K562 (cell line): ENCODE measurements around the gene ETV4. TPM values are rescaled to one million over a fixed set of nuclear protein-coding genes. Genes with fewer than 3 reads are reported as not detected.

Experiments
- ATAC-seq: fragments of 200-7000 bp; cut with Tn5 transposase; 3 replicates; pipeline ENCODE4 v1.9.1; 2020; ENCODE audit warnings: moderate library complexity
- BruUV-seq: library from RNA; stranded (reverse); fragments of 400-500 nt; replicated peaks from 2 replicates; lab custom pipeline; 2021; lab: Mats Ljungman, UMichigan
- CTCF ChIA-PET: fragments of 300-600 bp; formaldehyde crosslinking; extraction: SDS; loops from one replicate; lab custom pipeline; 2021; ENCODE audit warnings: low intra/inter-chr PET ratio; lab: Yijun Ruan, JAX
- POLR2A ChIA-PET: fragments of 300-600, 350-650 bp; sonication (Branson Sonifier 250); formaldehyde crosslinking; extraction: SDS; loops from one replicate; lab custom pipeline; 2021; ENCODE audit warnings: antibody characterized with exemption, inconsistent platforms; lab: Yijun Ruan, JAX
- DNase-seq, 4 experiments: peaks; one replicate each; pipeline versions ENCODE4 v3.0.0 to v3.0.0-alpha.2; 2011 to 2018; ENCODE audit warnings: low spot score in 3 of 4, mixed read lengths in 3 of 4; ENCODE audit errors: extremely low read depth in 1 of 4
- FAIRE-seq: peaks from 2 replicates; lab custom pipeline; 2011; peaks lifted over from hg19 to GRCh38; lab: Jason Lieb, UNC
- H2AFZ ChIP-seq: 2 replicates; pipeline ENCODE4 v1.6.0; 2011; ENCODE audit warnings: low read depth, low read length, control low read depth, inconsistent platforms
- H3K27ac ChIP-seq: fragments of 200-600 bp; 3 replicates; pipeline ENCODE4 v1.8.0; 2011; ENCODE audit warnings: low read depth, mild to moderate bottlenecking, control low read depth, inconsistent platforms, low read length, moderate library complexity, mixed read lengths; ENCODE audit errors: extremely low read depth
- H3K27me3 ChIP-seq, 2 experiments: fragments of 300-600 bp in 1 of 2; 2 replicates in 1 of 2; 3 replicates in 1 of 2; pipeline versions ENCODE4 v1.6.0 to v1.8.0; 2011; ENCODE audit warnings: inconsistent platforms in 2 of 2, low read length in 2 of 2, mild to moderate bottlenecking in 1 of 2, mixed read lengths in 1 of 2, moderate library complexity in 1 of 2; ENCODE audit not compliant: control insufficient read depth in 2 of 2, insufficient read depth in 2 of 2
- H3K36me3 ChIP-seq: fragments of 300-600 bp; 3 replicates; pipeline ENCODE4 v1.8.0; 2011; ENCODE audit warnings: mild to moderate bottlenecking, low read length, inconsistent platforms; ENCODE audit not compliant: control insufficient read depth, insufficient read depth
- H3K4me1 ChIP-seq, 2 experiments: fragments of 200-600 bp in 1 of 2; replicated peaks in 1 of 2; 2 replicates in 1 of 2; 3 replicates in 1 of 2; pipeline versions ENCODE4 v1.5.1 to v1.8.0; 2011; ENCODE audit warnings: inconsistent platforms in 2 of 2, low read length in 2 of 2, mild to moderate bottlenecking in 1 of 2, mixed read lengths in 1 of 2, moderate library complexity in 1 of 2; ENCODE audit not compliant: control insufficient read depth in 2 of 2, insufficient read depth in 2 of 2
- H3K4me2 ChIP-seq: 2 replicates; pipeline ENCODE4 v1.6.1; 2011; ENCODE audit warnings: low read length, control low read depth, inconsistent platforms, mixed read lengths; ENCODE audit not compliant: insufficient read depth
- H3K4me3 ChIP-seq: fragments of 200-600 bp; sonication (generic), shearing (Covaris generic); 2 replicates; pipeline ENCODE4 v1.5.1; 2016; ENCODE audit warnings: control low read depth, inconsistent platforms
- H3K79me2 ChIP-seq: fragments of 200-600 bp; 3 replicates; pipeline ENCODE4 v1.8.0; 2011; ENCODE audit warnings: low read length, inconsistent platforms; ENCODE audit not compliant: control insufficient read depth, insufficient read depth
- H3K9ac ChIP-seq, 2 experiments: 2 replicates each; pipeline versions ENCODE4 v1.6.0 to v1.6.1; 2011; ENCODE audit warnings: low read depth in 2 of 2, low read length in 2 of 2, control low read depth in 1 of 2, inconsistent platforms in 1 of 2, mild to moderate bottlenecking in 1 of 2, mixed read lengths in 1 of 2; ENCODE audit not compliant: insufficient read depth in 1 of 2
- H3K9me1 ChIP-seq: one replicate; pipeline ENCODE4 v1.6.0; 2011; ENCODE audit warnings: inconsistent platforms, mild to moderate bottlenecking, low read length, moderate library complexity; ENCODE audit not compliant: control insufficient read depth, insufficient read depth
- H3K9me3 ChIP-seq: replicated peaks from 2 replicates; pipeline ENCODE4 v1.5.1; 2011; ENCODE audit warnings: low read depth, low read length, inconsistent platforms; ENCODE audit not compliant: control insufficient read depth, insufficient read depth
- H4K20me1 ChIP-seq: replicated peaks from 2 replicates; pipeline ENCODE4 v1.6.1; 2011; ENCODE audit warnings: low read length, inconsistent platforms, mixed read lengths; ENCODE audit not compliant: control insufficient read depth, insufficient read depth
- CC2D1A ChIP-seq: fragments of 450-650 bp; IDR thresholded peaks from 2 replicates; pipeline ENCODE4 v1.6.1; 2017; ENCODE audit warnings: mild to moderate bottlenecking
- E2F1 ChIP-seq: sonication (generic); formaldehyde crosslinking; IDR thresholded peaks from 2 replicates; pipeline ENCODE4 v1.8.1; 2023; ENCODE audit warnings: mild to moderate bottlenecking, missing genetic modification reagents, moderate library complexity
- ZHX1 ChIP-seq: fragments of 150-350 bp; conservative IDR thresholded peaks from 2 replicates; pipeline ENCODE4 v1.6.1; 2014; ENCODE audit warnings: low read length
- ZNF318 ChIP-seq, 2 experiments: fragments of 450-650 bp; IDR thresholded peaks; 2 replicates each; pipeline ENCODE4 v1.6.1; 2016; ENCODE audit warnings: mild to moderate bottlenecking in 2 of 2, borderline replicate concordance in 1 of 2, low read depth in 1 of 2, moderate library complexity in 1 of 2
- ZNF347 ChIP-seq: fragments of 450-650 bp; formaldehyde crosslinking; IDR thresholded peaks from 2 replicates; pipeline ENCODE4 v1.4.0; 2020; ENCODE audit warnings: low read depth, mild to moderate bottlenecking, moderate library complexity
- ZNF384 ChIP-seq: IDR thresholded peaks from 2 replicates; pipeline ENCODE4 v1.6.1; 2012; ENCODE audit warnings: low read depth, low read length, improper control_type of control experiment
- ZNF766 ChIP-seq: fragments of 200-800 bp; sonication (Bioruptor generic); conservative IDR thresholded peaks from 2 replicates; pipeline ENCODE4 v1.6.1; 2016; ENCODE audit warnings: missing genetic modification characterization, missing compliant biosample characterization
- WGBS: fragments of 100-300 bp; shearing (Covaris generic); methylation state at CpG from one replicate; pipeline ENCODE4 v1.1.6; 2016; ENCODE audit warnings: low coverage, mixed read lengths; ENCODE audit not compliant: insufficient coverage; ENCODE audit errors: missing lambda C conversion rate; 5-methylcytosine and 5-hydroxymethylcytosine counted together
- in situ Hi-C: fragments of 300-500 bp; cut with MboI; formaldehyde crosslinking; loops from 4 replicates; pipeline ENCODE4 v1.15.0; 2018; ENCODE audit warnings: inconsistent platforms, mixed read lengths
- intact Hi-C: fragments of 100-400 bp; cut with micrococcal nuclease; formaldehyde crosslinking; loops from 2 replicates; pipeline ENCODE4 v1.14.2; 2022
- polyA plus RNA-seq, 8 experiments: library from polyadenylated mRNA; depleted of rRNA in 4 of 8; stranded (reverse) in 5 of 8; unstranded in 3 of 8; fragments of >200 nt; fragmentation: Nextera tagmentation in 2 of 8; fragmentation: Illumina TruSeq in 1 of 8; extraction: Ambion mirVana in 2 of 8; extraction: Trizol in 1 of 8; gene quantifications; 2 replicates each; pipeline versions ENCODE4 v1.2.1 to v1.2.3, GENCODE V29; 2011 to 2014; ENCODE audit warnings: inconsistent platforms in 1 of 8, missing spikeins in 1 of 8
- total RNA-seq, 7 experiments: library from RNA; depleted of rRNA in 6 of 7; stranded (reverse); fragments of >200 nt in 6 of 7; fragmentation: Illumina TruSeq in 2 of 7; extraction: Trizol in 2 of 7; gene quantifications; 2 replicates each; pipeline versions ENCODE4 v1.2.1 to v1.2.3, GENCODE V29; 2011 to 2021; ENCODE audit warnings: low replicate concordance in 1 of 7

The ETV4 gene
- total and polyA plus RNA-seq, 9 of the 15 experiments (the other 6 are each of a cell fraction or from before 2014, with no cell fraction given): 5.5 to 66.3 (median 28.2) TPM

GRCh38 chr17:43550754-43551153, 4.6 kb upstream of the ETV4 start (continued):
- TF ChIP-seq ZNF318 (IDR thresholded peaks at IDR 0.05; ENCODE audit: borderline replicate concordance in 1 of 2, low read depth in 1 of 2): no peak

GRCh38 chr17:43549496-43549895, 3.4 kb upstream of the ETV4 start:
- CTCF ChIA-PET: no interaction called here
- TF ChIP-seq E2F1 (no peak), ZNF384 (no peak), ZNF347 (CRISPR knock-in tag) (no peak), ZNF766 (CRISPR knock-in tag) (no peak), CC2D1A (no peak), ZHX1 (no peak)

More at GRCh38 chr17:43549496-43549895, 3.4 kb upstream of the ETV4 start:
- DNase-seq: no peak
- WGBS: 78% methylated on average over 5 of the region's 5 CpGs
- Histone ChIP-seq H3K9me3 (no peaks in the 10 kb centered on the region), H3K36me3 (no peaks in the 10 kb centered on the region), H2AFZ (no peak overlapping the region), H3K79me2 (peaks cover 8% of the 10 kb centered on the region), H3K9ac (peak overlapping the region in 1 of 2 experiments; percentile 59; a peak in 1 of 4 replicates), H3K4me2 (no peak overlapping the region), H3K4me1 (peaks cover 20 to 27% of the 10 kb centered on the region in 2 experiments), H4K20me1 (no peaks in the 10 kb centered on the region), H3K9me1 (no peaks in the 10 kb centered on the region), H3K27ac (no peak overlapping the region), H3K27me3 (no peaks in the 10 kb centered on the region), H3K4me3 (no peak overlapping the region)
- in situ Hi-C loops (no loop called here), intact Hi-C loops (no loop called here)
- POLR2A ChIA-PET: interaction anchor here (0.8 kb wide), 1 partner anchor 182 kb away, joined by 3 read pairs; no protein-coding TSS in a partner anchor
- no peak for ATAC-seq
- no peak for FAIRE-seq
- BruUV-seq: no TSS peak
